CD4-positive, alpha-beta T cell treated with Interferon alpha-2 for 1 hour (primary cell): Measurements from ENCODE around the gene MACROD2.
"Not testable (repeated sequence)": the region's sequence is repeated elsewhere in the genome, so short reads cannot be mapped to it uniquely, and the experiment has no call there.

Experiments used
- DNase-seq, 2 donors: peaks; one replicate each; pipeline ENCODE4 v3.0.0-alpha.2; 2020 to 2022

Gene MACROD2

GRCh38 chr20:15515691-15516090, 1520.4 kb downstream of the MACROD2 start:
- no peak for DNase-seq

- no peak for DNase-seq
Observed at GRCh38 chr20:15520930-15521524, 1525.7 kb downstream of the MACROD2 start.

- DNase-seq: no peak
Observed at GRCh38 chr20:15523400-15523799, 1528.1 kb downstream of the MACROD2 start.

- no peak for DNase-seq
Observed at GRCh38 chr20:15528391-15529111, 1533.2 kb downstream of the MACROD2 start.

GRCh38 chr20:15535863-15536262, 1540.5 kb downstream of the MACROD2 start:
- no peak for DNase-seq

GRCh38 chr20:15537200-15537599, 1541.9 kb downstream of the MACROD2 start:
- not testable (repeated sequence) for DNase-seq

GRCh38 chr20:15542655-15543054, 1547.3 kb downstream of the MACROD2 start:
- DNase-seq: no peak

GRCh38 chr20:15544742-15545141, 1549.4 kb downstream of the MACROD2 start:
- DNase-seq: no peak

GRCh38 chr20:15546525-15547023, 1551.3 kb downstream of the MACROD2 start:
- no peak for DNase-seq

- DNase-seq: no peak
Observed at GRCh38 chr20:15547119-15547518, 1551.8 kb downstream of the MACROD2 start.

- DNase-seq: no peak
Observed at GRCh38 chr20:15550116-15550870, 1555.0 kb downstream of the MACROD2 start.

- DNase-seq: no peak
Observed at GRCh38 chr20:15555913-15556312, 1560.6 kb downstream of the MACROD2 start.

- DNase-seq: no peak
Observed at GRCh38 chr20:15556869-15557268, 1561.6 kb downstream of the MACROD2 start.

- no peak for DNase-seq
Observed at GRCh38 chr20:15561070-15561569, 1565.8 kb downstream of the MACROD2 start.

- no peak for DNase-seq
Observed at GRCh38 chr20:15561707-15562404, 1566.5 kb downstream of the MACROD2 start.

GRCh38 chr20:15563836-15564235, 1568.5 kb downstream of the MACROD2 start:
- no peak for DNase-seq

- no peak for DNase-seq
Observed at GRCh38 chr20:15564981-15565380, 1569.7 kb downstream of the MACROD2 start.

GRCh38 chr20:15565786-15566185, 1570.5 kb downstream of the MACROD2 start:
- DNase-seq: no peak

GRCh38 chr20:15567219-15567618, 1571.9 kb downstream of the MACROD2 start:
- DNase-seq: no peak

GRCh38 chr20:15570156-15570555, 1574.8 kb downstream of the MACROD2 start:
- no peak for DNase-seq

- DNase-seq: no peak
Observed at GRCh38 chr20:15571056-15571455, 1575.7 kb downstream of the MACROD2 start.

GRCh38 chr20:15575255-15575654, 1579.9 kb downstream of the MACROD2 start:
- DNase-seq: no peak

GRCh38 chr20:15576411-15576810, 1581.1 kb downstream of the MACROD2 start:
- DNase-seq: no peak
